NT2/D1 (cell line): ENCODE results near the gene LYZL1.
"Not testable (repeated sequence)": the region's sequence is repeated elsewhere in the genome, so short reads cannot be mapped to it uniquely, and the experiment has no call there.

Experiments
- SUZ12 ChIP-seq: IDR thresholded peaks from 2 replicates; pipeline ENCODE4 v1.6.1; 2011; ENCODE audit not compliant: insufficient read length, insufficient read depth; ENCODE audit errors: extremely low read depth
- YY1 ChIP-seq: IDR thresholded peaks from 2 replicates; pipeline ENCODE4 v1.6.1; 2011; ENCODE audit not compliant: insufficient read length, insufficient read depth
- ZNF274 ChIP-seq: IDR thresholded peaks from 2 replicates; pipeline ENCODE4 v1.6.1; 2011; ENCODE audit warnings: mild to moderate bottlenecking, low read depth, low read length

DNA sequence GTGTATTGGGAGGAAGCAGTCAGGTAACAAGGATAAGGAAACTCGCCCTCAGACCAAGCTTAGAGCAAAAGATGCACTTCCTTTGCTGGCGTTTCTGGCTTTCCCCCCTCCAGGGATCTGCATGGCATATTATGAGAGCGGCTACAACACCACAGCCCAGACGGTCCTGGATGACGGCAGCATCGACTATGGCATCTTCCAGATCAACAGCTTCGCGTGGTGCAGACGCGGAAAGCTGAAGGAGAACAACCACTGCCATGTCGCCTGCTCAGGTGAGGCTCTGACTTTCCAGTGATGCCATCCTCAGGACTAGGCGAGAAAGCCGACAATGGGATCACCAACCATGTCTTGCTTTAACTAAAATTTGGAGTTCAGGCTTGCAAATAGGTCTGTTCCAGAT, 3.5 kb downstream of the LYZL1 start:
- not testable (repeated sequence) for TF ChIP-seq SUZ12, ZNF274, YY1
